ENCODE measurements around the gene KCNK18. TPM values are rescaled to one million over a fixed set of nuclear protein-coding genes. Genes with fewer than 3 reads are reported as not detected.

KCNK18 gene
- total and polyA plus RNA-seq, 2 of the 8 experiments (the other 6 are each of a cell fraction or from before 2014, with no cell fraction given) = not detected

DNA sequence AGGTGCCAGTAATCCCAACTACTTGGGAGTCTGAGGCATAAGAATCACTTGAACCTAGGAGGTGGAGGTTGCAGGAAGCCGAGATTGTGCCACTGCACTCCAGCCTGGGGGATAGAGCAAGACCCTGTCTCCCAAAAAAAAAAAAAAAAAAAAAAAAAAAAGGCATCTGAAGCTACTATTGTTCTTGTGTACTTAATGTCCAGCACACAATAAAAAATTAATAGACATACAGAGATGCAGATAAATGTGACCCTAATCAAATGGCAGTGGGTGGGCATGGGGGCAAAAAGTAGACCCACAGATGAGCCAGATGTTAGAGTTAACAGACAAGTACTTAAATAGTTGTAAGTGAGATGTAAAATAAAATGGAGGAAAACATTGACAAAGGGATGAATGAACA lies 7.7 kb upstream of the KCNK18 start:
- POLR2A ChIA-PET (ENCODE audit: partially characterized antibody) = no interaction called here
- H3K9me3 ChIP-seq (ENCODE audit: insufficient read depth in 2 of 2, low read depth in 1 of 2, low read length in 1 of 2) = no peaks in the 10 kb centered on the region
- H3K4me2 ChIP-seq (ENCODE audit: insufficient read depth in 1 of 2, low read depth in 2 of 2, low read length in 2 of 2) = no peak overlapping the region
- no peaks in the 10 kb centered on the region for H3K36me3 ChIP-seq (ENCODE audit: control insufficient read depth in 2 of 4, insufficient read depth in 4 of 4, low read length in 3 of 4)
- no peak overlapping the region for H3K27ac ChIP-seq (ENCODE audit: low read depth, low read length)
- no peak overlapping the region for H2BK120ac ChIP-seq (replicated peaks; ENCODE audit: low read depth, low read length)
- H3K4me3 ChIP-seq (ENCODE audit: extremely low read depth in 1 of 4, insufficient read depth in 2 of 4, low read depth in 3 of 4, low read length in 4 of 4) = no peak overlapping the region
- CTCF ChIA-PET (ENCODE audit: partially characterized antibody) = interaction anchor here (5.7 kb wide), 1 partner anchor 14 kb away, joined by 38 read pairs; no protein-coding TSS in a partner anchor
- peaks cover 0 to 1% of the 10 kb centered on the region in 2 experiments for H4K20me1 ChIP-seq (replicated peaks in 1 of 2; ENCODE audit: control insufficient read depth in 1 of 2, insufficient read depth in 2 of 2, low read length in 2 of 2)
- H3K23me2 ChIP-seq (ENCODE audit: low read depth, low read length) = no peaks in the 10 kb centered on the region
- no peak overlapping the region for H4K8ac ChIP-seq (ENCODE audit: extremely low read depth, insufficient read depth, low read length)
- no peak overlapping the region for H2BK15ac ChIP-seq (ENCODE audit: low read length)
- H2AK5ac ChIP-seq (ENCODE audit: low read depth, low read length) = no peak overlapping the region
- no peak overlapping the region for H2BK20ac ChIP-seq (ENCODE audit: low read length)
- no peak overlapping the region for H2BK12ac ChIP-seq (ENCODE audit: low read depth, low read length)
- 82% methylated on average over 1 of the region's 1 CpG; no CpG with 5 or more reads in 1 of the 2 experiments for WGBS, 2 experiments (ENCODE audit: extremely low coverage in 1 of 2, insufficient coverage in 1 of 2, insufficient read length in 1 of 2, insufficient replicate concordance in 2 of 2, low coverage in 1 of 2, low lambda C conversion rate in 2 of 2, missing lambda C conversion rate in 1 of 2)
- no peaks in the 10 kb centered on the region; a peak in 1 of 7 replicates for H3K27me3 ChIP-seq (replicated peaks in 1 of 4; ENCODE audit: control insufficient read depth in 3 of 4, extremely low read depth in 1 of 4, insufficient read depth in 3 of 4, low read length in 3 of 4)
- TF ChIP-seq, protein P1, sequence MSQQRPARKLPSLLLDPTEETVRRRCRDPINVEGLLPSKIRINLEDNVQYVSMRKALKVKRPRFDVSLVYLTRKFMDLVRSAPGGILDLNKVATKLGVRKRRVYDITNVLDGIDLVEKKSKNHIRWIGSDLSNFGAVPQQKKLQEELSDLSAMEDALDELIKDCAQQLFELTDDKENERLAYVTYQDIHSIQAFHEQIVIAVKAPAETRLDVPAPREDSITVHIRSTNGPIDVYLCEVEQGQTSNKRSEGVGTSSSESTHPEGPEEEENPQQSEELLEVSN (IDR thresholded peaks at IDR 0.05) = no peak
- no peak for TF ChIP-seq GABPA (IDR thresholded peaks at IDR 0.05; ENCODE audit: borderline replicate concordance, insufficient read depth, low read length)
- TF ChIP-seq, protein P2, sequence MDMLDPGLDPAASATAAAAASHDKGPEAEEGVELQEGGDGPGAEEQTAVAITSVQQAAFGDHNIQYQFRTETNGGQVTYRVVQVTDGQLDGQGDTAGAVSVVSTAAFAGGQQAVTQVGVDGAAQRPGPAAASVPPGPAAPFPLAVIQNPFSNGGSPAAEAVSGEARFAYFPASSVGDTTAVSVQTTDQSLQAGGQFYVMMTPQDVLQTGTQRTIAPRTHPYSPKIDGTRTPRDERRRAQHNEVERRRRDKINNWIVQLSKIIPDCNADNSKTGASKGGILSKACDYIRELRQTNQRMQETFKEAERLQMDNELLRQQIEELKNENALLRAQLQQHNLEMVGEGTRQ (IDR thresholded peaks at IDR 0.05; ENCODE audit: low read length) = no peak
- no peak for TF ChIP-seq JUN (IDR thresholded peaks at IDR 0.05; ENCODE audit: low read depth, low read length)
- TF ChIP-seq POLR2AphosphoS5 (IDR thresholded peaks at IDR 0.05; ENCODE audit: low read depth, low read length) = no peak
- TF ChIP-seq ZNF274 (IDR thresholded peaks at IDR 0.05; ENCODE audit: borderline replicate concordance, extremely low read depth, low read length) = no peak
- no peak for TF ChIP-seq CBX5 (IDR thresholded peaks at IDR 0.05; ENCODE audit: low read depth, low read length)
- no peak for TF ChIP-seq MAFK (IDR thresholded peaks at IDR 0.05; ENCODE audit: low read depth, low read length)
- no peak for TF ChIP-seq RXRA (IDR thresholded peaks at IDR 0.05; ENCODE audit: insufficient read depth, low read depth, low read length)
- TF ChIP-seq BRCA1 (IDR thresholded peaks at IDR 0.05; ENCODE audit: low read depth, low read length) = no peak
- no peak for TF ChIP-seq SP1 (IDR thresholded peaks at IDR 0.05; ENCODE audit: low read depth, low read length)
- TF ChIP-seq KDM5A (IDR thresholded peaks at IDR 0.05; ENCODE audit: low read length) = no peak
- TF ChIP-seq RAD21 (IDR thresholded peaks at IDR 0.05 in 1 of 2, conservative IDR thresholded peaks at IDR 0.05 in 1 of 2; ENCODE audit: low read depth in 2 of 2, low read length in 2 of 2) = no peak
- DNase-seq (ENCODE audit: low read depth in 1 of 2, low spot score in 2 of 2) (no peak), FAIRE-seq (no peak)
- H4K91ac ChIP-seq (replicated peaks; ENCODE audit: insufficient read length, low read length) = no peak overlapping the region
- no peak overlapping the region for H3K9ac ChIP-seq (replicated peaks in 1 of 4; ENCODE audit: extremely low read depth in 1 of 4, low read depth in 3 of 4, low read length in 3 of 4)
- H3K4me1 ChIP-seq (replicated peaks in 1 of 4; ENCODE audit: control insufficient read depth in 3 of 4, insufficient read depth in 4 of 4, low read length in 3 of 4) = no peaks in the 10 kb centered on the region
- H3K18ac ChIP-seq (ENCODE audit: extremely low read depth, low read length) = no peak overlapping the region
- no peak overlapping the region for H2BK5ac ChIP-seq (ENCODE audit: low read depth, low read length)
- H3K23ac ChIP-seq (ENCODE audit: insufficient read length) = no peak overlapping the region
- no peak overlapping the region for H3K56ac ChIP-seq (replicated peaks; ENCODE audit: insufficient read length, low read depth, low read length)
- no peak overlapping the region for H3K4ac ChIP-seq (replicated peaks; ENCODE audit: insufficient read length, low read depth, low read length)
- H4K5ac ChIP-seq (ENCODE audit: insufficient read length, low read depth, low read length) = no peak overlapping the region
- no peak overlapping the region for H2AFZ ChIP-seq (ENCODE audit: low read length)
- no peaks in the 10 kb centered on the region for H3K79me2 ChIP-seq (ENCODE audit: control insufficient read depth in 1 of 2, insufficient read depth in 2 of 2, low read length in 2 of 2)
- no peaks in the 10 kb centered on the region for H3K79me1 ChIP-seq (ENCODE audit: low read depth, low read length)
- no peak overlapping the region for H3K14ac ChIP-seq (ENCODE audit: insufficient read length)

Measured in H1 (cell line).